Mesenchymal stem cell (in vitro differentiated cells and primary cell): ENCODE measurements around the gene WASHC4.

Source experiments
- DNase-seq: peaks from one replicate; pipeline ENCODE4 v3.0.0-alpha.2; 2013
- H2AFZ ChIP-seq: one replicate; pipeline ENCODE4 v1.6.1; 2013; ENCODE audit warnings: low read depth, mild to moderate bottlenecking, control low read depth, inconsistent platforms, low read length, moderate library complexity
- H2AK5ac ChIP-seq: 2 replicates; pipeline ENCODE4 v1.6.1; 2013; ENCODE audit warnings: low read length, moderate library complexity, mild to moderate bottlenecking, inconsistent platforms; ENCODE audit not compliant: severe bottlenecking
- H2BK120ac ChIP-seq: one replicate; pipeline ENCODE4 v1.6.1; 2013; ENCODE audit warnings: low read depth, mild to moderate bottlenecking, inconsistent platforms, low read length, moderate library complexity
- H2BK12ac ChIP-seq, 2 experiments: one replicate each; pipeline ENCODE4 v1.6.1; 2013; ENCODE audit warnings: inconsistent platforms in 2 of 2, low read length in 2 of 2, mild to moderate bottlenecking in 2 of 2, moderate library complexity in 2 of 2, control low read depth in 1 of 2
- H2BK15ac ChIP-seq: one replicate; pipeline ENCODE4 v1.6.1; 2013; ENCODE audit warnings: mild to moderate bottlenecking, low read depth, inconsistent platforms; ENCODE audit not compliant: poor library complexity, severe bottlenecking
- H2BK5ac ChIP-seq: 2 replicates; pipeline ENCODE4 v1.6.1; 2013; ENCODE audit warnings: low read depth, mild to moderate bottlenecking, low read length, control low read depth, inconsistent platforms; ENCODE audit not compliant: poor library complexity, severe bottlenecking
- H3K14ac ChIP-seq, 2 experiments: one replicate each; pipeline ENCODE4 v1.6.1; 2013; ENCODE audit warnings: inconsistent platforms in 2 of 2, low read length in 2 of 2, control low read depth in 1 of 2, mild to moderate bottlenecking in 1 of 2, moderate library complexity in 1 of 2
- H3K18ac ChIP-seq, 2 experiments: one replicate each; pipeline ENCODE4 v1.6.1; 2013; ENCODE audit warnings: inconsistent platforms in 2 of 2, low read length in 2 of 2, control low read depth in 1 of 2, low read depth in 1 of 2, mild to moderate bottlenecking in 1 of 2
- H3K23ac ChIP-seq, 2 experiments: one replicate each; pipeline ENCODE4 v1.6.1; 2013; ENCODE audit warnings: inconsistent platforms in 2 of 2, low read length in 2 of 2, mild to moderate bottlenecking in 2 of 2, moderate library complexity in 2 of 2, control low read depth in 1 of 2
- H3K27ac ChIP-seq: 2 replicates; pipeline ENCODE4 v1.5.1; 2013; ENCODE audit warnings: mild to moderate bottlenecking, moderate library complexity, low read length, control low read depth, inconsistent platforms; ENCODE audit not compliant: poor library complexity, severe bottlenecking
- H3K27me3 ChIP-seq, 2 experiments: 2 replicates each; pipeline versions ENCODE4 v1.6.1 to v1.7.0; 2013; ENCODE audit warnings: low read length in 2 of 2, mild to moderate bottlenecking in 2 of 2, moderate library complexity in 2 of 2, control low read depth in 1 of 2, inconsistent platforms in 1 of 2; ENCODE audit not compliant: control insufficient read depth in 1 of 2, insufficient read depth in 1 of 2
- H3K36me3 ChIP-seq, 2 experiments: 2 replicates each; pipeline versions ENCODE4 v1.6.1 to v1.7.0; 2013; ENCODE audit warnings: low read length in 2 of 2, control low read depth in 1 of 2, inconsistent platforms in 1 of 2, low read depth in 1 of 2, mild to moderate bottlenecking in 1 of 2; ENCODE audit not compliant: insufficient read depth in 2 of 2, control insufficient read depth in 1 of 2
- H3K4ac ChIP-seq, 2 experiments: one replicate each; pipeline ENCODE4 v1.6.1; 2013; ENCODE audit warnings: inconsistent platforms in 2 of 2, low read length in 2 of 2, mild to moderate bottlenecking in 2 of 2, moderate library complexity in 2 of 2, control low read depth in 1 of 2, low read depth in 1 of 2
- H3K4me1 ChIP-seq: 2 replicates; pipeline ENCODE4 v1.6.1; 2013; ENCODE audit warnings: low read depth, low read length, control low read depth; ENCODE audit not compliant: control insufficient read depth, insufficient read depth
- H3K4me2 ChIP-seq: 2 replicates; pipeline ENCODE4 v1.6.1; 2013; ENCODE audit warnings: low read length, mild to moderate bottlenecking, inconsistent platforms; ENCODE audit not compliant: poor library complexity, severe bottlenecking
- H3K4me3 ChIP-seq, 2 experiments: 2 replicates each; pipeline versions ENCODE4 v1.5.1 to v1.7.0; 2013; ENCODE audit warnings: low read length in 2 of 2, mild to moderate bottlenecking in 2 of 2, control low read depth in 1 of 2, low read depth in 1 of 2; ENCODE audit not compliant: insufficient read depth in 1 of 2
- H3K79me1 ChIP-seq: replicated peaks from 2 replicates; pipeline ENCODE4 v1.6.1; 2013; ENCODE audit warnings: mild to moderate bottlenecking, control low read depth, low read length, inconsistent platforms; ENCODE audit not compliant: poor library complexity, severe bottlenecking
- H3K9ac ChIP-seq: 2 replicates; pipeline ENCODE4 v1.7.0; 2013; ENCODE audit warnings: mild to moderate bottlenecking, low read length, moderate library complexity
- H3K9me3 ChIP-seq: 2 replicates; pipeline ENCODE4 v1.7.0; 2013; ENCODE audit warnings: mild to moderate bottlenecking, low read length; ENCODE audit not compliant: control insufficient read depth
- H4K8ac ChIP-seq: one replicate; pipeline ENCODE4 v1.6.1; 2013; ENCODE audit warnings: inconsistent platforms, mild to moderate bottlenecking, low read length, moderate library complexity
- H4K91ac ChIP-seq: one replicate; pipeline ENCODE4 v1.6.1; 2013; ENCODE audit warnings: mild to moderate bottlenecking, low read length, inconsistent platforms
- WGBS: methylation state at CpG from one replicate; pipeline ENCODE4 v1.1.7; 2013; ENCODE audit warnings: mixed read lengths; 5-methylcytosine and 5-hydroxymethylcytosine counted together

The WASHC4 gene

GRCh38 chr12:105204127-105204526 lies 96.6 kb downstream of the WASHC4 start:
- no peak overlapping the region for H3K27ac ChIP-seq
- H2AFZ ChIP-seq = no peak overlapping the region
- no peak overlapping the region for H3K4me3 ChIP-seq
- H3K4ac ChIP-seq = no peak overlapping the region
- no peak overlapping the region for H3K23ac ChIP-seq
- H3K36me3 ChIP-seq = peaks cover 63 to 91% of the 10 kb centered on the region in 2 experiments
- H3K14ac ChIP-seq = no peak overlapping the region
- peaks cover 18% of the 10 kb centered on the region for H3K79me1 ChIP-seq
- no peak overlapping the region for H2BK5ac ChIP-seq
- no peaks in the 10 kb centered on the region for H3K9me3 ChIP-seq
- H4K91ac ChIP-seq = no peak overlapping the region
- peaks cover 6% of the 10 kb centered on the region for H3K4me1 ChIP-seq
- WGBS = 91% methylated on average over 8 of the region's 8 CpGs
- H2AK5ac ChIP-seq = no peak overlapping the region
- peak overlapping the region; percentile 73 for H3K9ac ChIP-seq
- no peak overlapping the region for H2BK12ac ChIP-seq
- no peak for DNase-seq
- H2BK15ac ChIP-seq = no peak overlapping the region
- no peak overlapping the region for H3K4me2 ChIP-seq
- no peak overlapping the region for H2BK120ac ChIP-seq
- no peaks in the 10 kb centered on the region for H3K27me3 ChIP-seq
- H4K8ac ChIP-seq = no peak overlapping the region
- no peak overlapping the region for H3K18ac ChIP-seq

- no peak overlapping the region for H2AK5ac ChIP-seq
- H3K18ac ChIP-seq = no peak overlapping the region
- peaks cover 4% of the 10 kb centered on the region for H3K4me1 ChIP-seq
- DNase-seq = peak; percentile 73
- peak overlapping the region in 1 of 2 experiments; percentile 34 for H3K23ac ChIP-seq
- H2BK12ac ChIP-seq = no peak overlapping the region
- H2AFZ ChIP-seq = no peak overlapping the region
- 85% methylated on average over 6 of the region's 6 CpGs for WGBS
- peaks cover 59 to 90% of the 10 kb centered on the region in 2 experiments for H3K36me3 ChIP-seq
- no peak overlapping the region for H2BK15ac ChIP-seq
- no peak overlapping the region for H2BK5ac ChIP-seq
- peak overlapping the region; percentile 80 for H3K9ac ChIP-seq
- H3K27ac ChIP-seq = no peak overlapping the region
- no peak overlapping the region for H3K4me2 ChIP-seq
- peaks cover 18% of the 10 kb centered on the region for H3K79me1 ChIP-seq
- H3K4me3 ChIP-seq = no peak overlapping the region
- H3K27me3 ChIP-seq = no peaks in the 10 kb centered on the region
- no peak overlapping the region for H3K14ac ChIP-seq
- H4K8ac ChIP-seq = no peak overlapping the region
- H2BK120ac ChIP-seq = no peak overlapping the region
- H4K91ac ChIP-seq = no peak overlapping the region
- no peak overlapping the region for H3K4ac ChIP-seq
- no peaks in the 10 kb centered on the region for H3K9me3 ChIP-seq
Measured at GRCh38 chr12:105204916-105205315, 97.4 kb downstream of the WASHC4 start.

GRCh38 chr12:105205322-105206048 lies 98.0 kb downstream of the WASHC4 start:
- H3K14ac ChIP-seq = no peak overlapping the region
- H3K9ac ChIP-seq = peak overlapping the region; percentile 80
- no peak overlapping the region for H2BK5ac ChIP-seq
- no peak overlapping the region for H2AK5ac ChIP-seq
- H3K18ac ChIP-seq = no peak overlapping the region
- H3K79me1 ChIP-seq = peaks cover 15% of the 10 kb centered on the region
- H2AFZ ChIP-seq = no peak overlapping the region
- H3K27ac ChIP-seq = no peak overlapping the region
- no peak overlapping the region for H3K23ac ChIP-seq
- no peak overlapping the region for H3K4ac ChIP-seq
- DNase-seq = no peak
- no peak overlapping the region for H2BK12ac ChIP-seq
- no peak overlapping the region for H3K4me2 ChIP-seq
- no peaks in the 10 kb centered on the region for H3K9me3 ChIP-seq
- H4K8ac ChIP-seq = no peak overlapping the region
- H2BK120ac ChIP-seq = no peak overlapping the region
- H2BK15ac ChIP-seq = no peak overlapping the region
- peaks cover 54 to 87% of the 10 kb centered on the region in 2 experiments for H3K36me3 ChIP-seq
- peaks cover 2% of the 10 kb centered on the region for H3K4me1 ChIP-seq
- H3K27me3 ChIP-seq = no peaks in the 10 kb centered on the region
- WGBS = 98% methylated on average over 10 of the region's 10 CpGs
- no peak overlapping the region for H3K4me3 ChIP-seq
- no peak overlapping the region for H4K91ac ChIP-seq

- Histone ChIP-seq H2BK5ac (no peak overlapping the region), H3K23ac (no peak overlapping the region), H3K36me3 (peaks cover 53 to 83% of the 10 kb centered on the region in 2 experiments), H2AK5ac (no peak overlapping the region), H3K79me1 (peaks cover 17% of the 10 kb centered on the region), H3K4me3 (no peak overlapping the region), H3K9me3 (no peaks in the 10 kb centered on the region), H3K4ac (no peak overlapping the region), H3K4me2 (no peak overlapping the region), H2AFZ (no peak overlapping the region), H3K27me3 (no peaks in the 10 kb centered on the region), H3K27ac (no peak overlapping the region), H3K9ac (no peak overlapping the region), H3K18ac (no peak overlapping the region), H4K8ac (no peak overlapping the region), H3K14ac (no peak overlapping the region), H2BK12ac (no peak overlapping the region), H2BK120ac (no peak overlapping the region), H2BK15ac (no peak overlapping the region), H4K91ac (no peak overlapping the region), H3K4me1 (no peaks in the 10 kb centered on the region)
- WGBS = 97% methylated on average over 12 of the region's 16 CpGs
- DNase-seq = no peak
Measured at GRCh38 chr12:105206686-105207374, 99.3 kb downstream of the WASHC4 start.
